Loucy (cell line): ENCODE results near the gene RTF1.

Experiments used
- CTCF ChIP-seq: fragments of 200-600 bp; sonication (generic); conservative IDR thresholded peaks from 2 replicates; pipeline ENCODE4 v1.5.1; 2014; ENCODE audit warnings: mild to moderate bottlenecking, antibody characterized with exemption, low read length
- EZH2phosphoT487 ChIP-seq: fragments of 200-600 bp; IDR thresholded peaks from 2 replicates; pipeline ENCODE4 v1.6.1; 2018; ENCODE audit warnings: antibody characterized with exemption, mild to moderate bottlenecking, moderate library complexity, borderline replicate concordance

- TF ChIP-seq EZH2phosphoT487 (no peak), CTCF (no peak)
Observed at GRCh38 chr15:41498657-41499056, 81.8 kb downstream of the RTF1 start.
